Astrocyte (in vitro differentiated cells and primary cell): Measurements from ENCODE around the gene DAG1. TPM values are rescaled to one million over a fixed set of nuclear protein-coding genes. Genes with fewer than 3 reads are reported as not detected.

Experiments used
- DNase-seq: peaks from one replicate; pipeline ENCODE4 v3.0.0-alpha.2; 2010; ENCODE audit warnings: low read depth
- FAIRE-seq: peaks from 2 replicates; lab custom pipeline; 2011; peaks lifted over from hg19 to GRCh38; lab: Jason Lieb, UNC
- H2AFZ ChIP-seq: 2 replicates; pipeline ENCODE4 v1.6.0; 2012; ENCODE audit warnings: low read depth, low read length, inconsistent platforms
- H3K27ac ChIP-seq: 2 replicates; pipeline ENCODE4 v1.5.1; 2011; ENCODE audit warnings: low read depth, low read length, inconsistent platforms
- H3K27me3 ChIP-seq: 2 replicates; pipeline ENCODE4 v1.6.0; 2011; ENCODE audit warnings: low read length, inconsistent platforms; ENCODE audit not compliant: insufficient read depth
- H3K36me3 ChIP-seq: 2 replicates; pipeline ENCODE4 v1.5.1; 2011; ENCODE audit warnings: low read length, inconsistent platforms; ENCODE audit not compliant: insufficient read depth
- H3K4me1 ChIP-seq: 2 replicates; pipeline ENCODE4 v1.5.1; 2011; ENCODE audit warnings: low read length, inconsistent platforms; ENCODE audit not compliant: insufficient read depth
- H3K4me2 ChIP-seq: 2 replicates; pipeline ENCODE4 v1.6.0; 2012; ENCODE audit warnings: low read length, inconsistent platforms
- H3K4me3 ChIP-seq: 2 replicates; pipeline ENCODE4 v1.5.1; 2011; ENCODE audit warnings: low read depth, mild to moderate bottlenecking, low read length, inconsistent platforms; ENCODE audit not compliant: insufficient read depth
- H3K79me2 ChIP-seq: 2 replicates; pipeline ENCODE4 v1.6.0; 2012; ENCODE audit warnings: mild to moderate bottlenecking, low read length, inconsistent platforms; ENCODE audit not compliant: insufficient read depth
- H3K9ac ChIP-seq: 2 replicates; pipeline ENCODE4 v1.6.0; 2012; ENCODE audit warnings: mild to moderate bottlenecking, low read length, inconsistent platforms
- H3K9me3 ChIP-seq: 2 replicates; pipeline ENCODE4 v1.5.1; 2012; ENCODE audit warnings: low read depth, mild to moderate bottlenecking, low read length, inconsistent platforms; ENCODE audit not compliant: insufficient read depth
- H4K20me1 ChIP-seq: 2 replicates; pipeline ENCODE4 v1.6.0; 2012; ENCODE audit warnings: low read length, inconsistent platforms; ENCODE audit not compliant: insufficient read depth
- H3K27ac Mint-ChIP-seq: one replicate; pipeline ENCODE4 v1.8.0; 2021; ENCODE audit warnings: mild to moderate bottlenecking, mixed read lengths; ENCODE audit not compliant: unreplicated experiment
- H3K27me3 Mint-ChIP-seq: one replicate; pipeline ENCODE4 v1.8.0; 2021; ENCODE audit warnings: low read depth, mixed read lengths; ENCODE audit not compliant: unreplicated experiment
- H3K36me3 Mint-ChIP-seq: one replicate; pipeline ENCODE4 v1.8.0; 2021; ENCODE audit warnings: low read depth, mixed read lengths; ENCODE audit not compliant: unreplicated experiment
- H3K4me1 Mint-ChIP-seq: one replicate; pipeline ENCODE4 v1.8.0; 2021; ENCODE audit warnings: low read depth, mixed read lengths; ENCODE audit not compliant: unreplicated experiment
- H3K4me3 Mint-ChIP-seq: one replicate; pipeline ENCODE4 v1.8.0; 2021; ENCODE audit warnings: mild to moderate bottlenecking, moderate library complexity, mixed read lengths; ENCODE audit not compliant: unreplicated experiment
- H3K9me3 Mint-ChIP-seq: one replicate; pipeline ENCODE4 v1.8.0; 2021; ENCODE audit warnings: mild to moderate bottlenecking, mixed read lengths; ENCODE audit not compliant: unreplicated experiment
- CTCF ChIP-seq: IDR thresholded peaks from 2 replicates; pipeline ENCODE4 v1.5.1; 2011; ENCODE audit warnings: low read depth, mild to moderate bottlenecking, inconsistent platforms, low read length, moderate library complexity; ENCODE audit not compliant: insufficient read depth
- EZH2 ChIP-seq: IDR thresholded peaks from 2 replicates; pipeline ENCODE4 v1.6.1; 2012; ENCODE audit warnings: mild to moderate bottlenecking, low read length, inconsistent platforms; ENCODE audit not compliant: insufficient read depth
- total RNA-seq: library from RNA; stranded (reverse); gene quantifications from 2 replicates; pipeline ENCODE4 v1.2.1, GENCODE V29; 2021

Gene DAG1
- total RNA-seq, 1 donor from 2014 or later: 84.3 TPM

- no peak overlapping the region for H2AFZ ChIP-seq
- Mint-ChIP-seq H3K27me3 (no peaks in the 10 kb centered on the region), H3K27ac (no peak overlapping the region), H3K36me3 (peaks cover 18% of the 10 kb centered on the region), H3K4me1 (peaks cover 10% of the 10 kb centered on the region), H3K4me3 (no peak overlapping the region), H3K9me3 (no peaks in the 10 kb centered on the region)
- no peak overlapping the region for H3K9ac ChIP-seq
- no peak overlapping the region for H3K4me2 ChIP-seq
- H3K4me3 ChIP-seq: no peak overlapping the region
- H3K27ac ChIP-seq: no peak overlapping the region
- no peak for TF ChIP-seq EZH2
- no peak for TF ChIP-seq CTCF
- no peaks in the 10 kb centered on the region for H3K4me1 ChIP-seq
- peaks cover 9% of the 10 kb centered on the region for H3K36me3 ChIP-seq
- no peaks in the 10 kb centered on the region for H3K9me3 ChIP-seq
- no peak for FAIRE-seq
- peaks cover 20% of the 10 kb centered on the region for H4K20me1 ChIP-seq
- no peaks in the 10 kb centered on the region for H3K79me2 ChIP-seq
- no peaks in the 10 kb centered on the region for H3K27me3 ChIP-seq
- DNase-seq: no peak
Observed at GRCh38 chr3:49518441-49518840, 48.4 kb downstream of the DAG1 start.

- no peak overlapping the region for H2AFZ ChIP-seq
- H3K9me3 ChIP-seq: no peaks in the 10 kb centered on the region
- no peaks in the 10 kb centered on the region for H3K79me2 ChIP-seq
- H3K4me2 ChIP-seq: no peak overlapping the region
- no peak overlapping the region for H3K4me3 Mint-ChIP-seq
- no peaks in the 10 kb centered on the region for H3K27me3 ChIP-seq
- no peak overlapping the region for H3K27ac ChIP-seq
- H4K20me1 ChIP-seq: peaks cover 18% of the 10 kb centered on the region
- no peak overlapping the region for H3K4me3 ChIP-seq
- peaks cover 10% of the 10 kb centered on the region for H3K4me1 Mint-ChIP-seq
- no peak overlapping the region for H3K27ac Mint-ChIP-seq
- no peak for DNase-seq
- no peak for FAIRE-seq
- peaks cover 18% of the 10 kb centered on the region for H3K36me3 Mint-ChIP-seq
- H3K4me1 ChIP-seq: no peaks in the 10 kb centered on the region
- no peaks in the 10 kb centered on the region for H3K9me3 Mint-ChIP-seq
- H3K9ac ChIP-seq: no peak overlapping the region
- TF ChIP-seq EZH2 (no peak), CTCF (no peak)
- no peaks in the 10 kb centered on the region for H3K27me3 Mint-ChIP-seq
- H3K36me3 ChIP-seq: peaks cover 9% of the 10 kb centered on the region
Observed at GRCh38 chr3:49519296-49519695, 49.2 kb downstream of the DAG1 start.

- no peak overlapping the region for H3K27ac ChIP-seq
- Mint-ChIP-seq H3K9me3 (no peaks in the 10 kb centered on the region), H3K4me3 (no peak overlapping the region), H3K36me3 (peaks cover 18% of the 10 kb centered on the region), H3K27me3 (no peaks in the 10 kb centered on the region), H3K27ac (no peak overlapping the region), H3K4me1 (peaks cover 10% of the 10 kb centered on the region)
- H2AFZ ChIP-seq: no peak overlapping the region
- FAIRE-seq: no peak
- no peak overlapping the region for H3K9ac ChIP-seq
- H3K36me3 ChIP-seq: peaks cover 9% of the 10 kb centered on the region
- no peak for DNase-seq
- no peak overlapping the region for H3K4me3 ChIP-seq
- no peaks in the 10 kb centered on the region for H3K9me3 ChIP-seq
- peaks cover 18% of the 10 kb centered on the region for H4K20me1 ChIP-seq
- no peaks in the 10 kb centered on the region for H3K27me3 ChIP-seq
- no peaks in the 10 kb centered on the region for H3K79me2 ChIP-seq
- TF ChIP-seq EZH2 (no peak), CTCF (no peak)
- no peaks in the 10 kb centered on the region for H3K4me1 ChIP-seq
- no peak overlapping the region for H3K4me2 ChIP-seq
Observed at GRCh38 chr3:49519916-49520385, 49.9 kb downstream of the DAG1 start.
